ENCODE measurements around the gene GUK1. TPM values are rescaled to one million over a fixed set of nuclear protein-coding genes. Genes with fewer than 3 reads are reported as not detected.

GUK1 gene
- total RNA-seq, 1 donor, result 367 TPM

DNA sequence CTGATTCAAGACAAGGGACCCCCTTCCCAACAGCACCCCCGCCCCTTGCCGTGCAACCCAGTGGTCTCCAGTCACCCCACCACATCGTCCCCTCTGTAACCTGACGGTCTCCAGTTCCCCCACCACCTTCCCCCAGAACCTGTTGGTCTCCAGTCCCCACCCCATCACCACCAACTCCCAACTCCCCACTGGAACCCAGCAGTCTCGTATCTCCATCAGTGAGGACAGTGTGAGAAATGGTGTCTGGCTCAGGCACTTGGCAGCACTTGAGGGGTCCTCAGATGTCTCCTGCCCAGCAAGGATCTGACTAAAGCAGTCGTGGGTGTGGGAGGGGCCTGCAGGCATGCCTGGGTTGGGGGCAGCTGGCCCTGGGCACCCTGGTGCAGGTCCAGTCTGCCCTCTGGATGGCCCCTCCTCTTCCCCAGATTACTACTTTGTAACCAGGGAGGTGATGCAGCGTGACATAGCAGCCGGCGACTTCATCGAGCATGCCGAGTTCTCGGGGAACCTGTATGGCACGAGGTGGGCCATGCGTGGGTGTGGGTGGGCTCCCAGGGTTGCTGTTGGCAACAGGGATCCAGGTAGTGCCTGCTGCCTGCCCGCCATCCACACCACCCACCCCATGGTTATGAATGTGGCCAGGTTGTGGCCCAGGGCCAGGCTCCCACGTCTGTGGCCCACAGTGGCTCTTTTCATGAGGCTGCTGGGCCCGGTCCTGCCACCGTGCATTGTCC, 6.5 kb downstream of the GUK1 start:
- TF ChIP-seq, protein P1, sequence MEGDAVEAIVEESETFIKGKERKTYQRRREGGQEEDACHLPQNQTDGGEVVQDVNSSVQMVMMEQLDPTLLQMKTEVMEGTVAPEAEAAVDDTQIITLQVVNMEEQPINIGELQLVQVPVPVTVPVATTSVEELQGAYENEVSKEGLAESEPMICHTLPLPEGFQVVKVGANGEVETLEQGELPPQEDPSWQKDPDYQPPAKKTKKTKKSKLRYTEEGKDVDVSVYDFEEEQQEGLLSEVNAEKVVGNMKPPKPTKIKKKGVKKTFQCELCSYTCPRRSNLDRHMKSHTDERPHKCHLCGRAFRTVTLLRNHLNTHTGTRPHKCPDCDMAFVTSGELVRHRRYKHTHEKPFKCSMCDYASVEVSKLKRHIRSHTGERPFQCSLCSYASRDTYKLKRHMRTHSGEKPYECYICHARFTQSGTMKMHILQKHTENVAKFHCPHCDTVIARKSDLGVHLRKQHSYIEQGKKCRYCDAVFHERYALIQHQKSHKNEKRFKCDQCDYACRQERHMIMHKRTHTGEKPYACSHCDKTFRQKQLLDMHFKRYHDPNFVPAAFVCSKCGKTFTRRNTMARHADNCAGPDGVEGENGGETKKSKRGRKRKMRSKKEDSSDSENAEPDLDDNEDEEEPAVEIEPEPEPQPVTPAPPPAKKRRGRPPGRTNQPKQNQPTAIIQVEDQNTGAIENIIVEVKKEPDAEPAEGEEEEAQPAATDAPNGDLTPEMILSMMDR (IDR thresholded peaks at IDR 0.05; ENCODE audit: insufficient read depth, low read depth, low read length), result no peak
- DNase-seq (ENCODE audit: low read depth), result no peak

DNA sequence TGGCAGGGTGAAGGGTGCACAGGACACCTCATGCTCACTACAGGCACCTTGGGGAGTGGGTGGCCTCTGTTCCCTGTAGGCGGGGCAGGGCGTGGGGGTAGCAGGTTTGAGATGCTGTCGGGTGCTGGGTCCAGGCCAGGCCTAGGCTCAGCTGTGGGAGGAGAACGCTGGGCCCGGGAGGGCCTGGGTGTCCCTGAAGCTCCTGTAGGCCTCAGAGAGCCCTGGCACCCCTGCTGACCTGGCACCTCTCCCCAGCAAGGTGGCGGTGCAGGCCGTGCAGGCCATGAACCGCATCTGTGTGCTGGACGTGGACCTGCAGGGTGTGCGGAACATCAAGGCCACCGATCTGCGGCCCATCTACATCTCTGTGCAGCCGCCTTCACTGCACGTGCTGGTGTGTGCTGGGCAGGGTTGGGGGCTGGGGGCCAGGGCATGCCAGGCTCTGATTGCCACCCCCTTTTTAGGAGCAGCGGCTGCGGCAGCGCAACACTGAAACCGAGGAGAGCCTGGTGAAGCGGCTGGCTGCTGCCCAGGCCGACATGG, 7.1 kb downstream of the GUK1 start:
- TF ChIP-seq, protein P1 (IDR thresholded peaks at IDR 0.05; ENCODE audit: insufficient read depth, low read depth, low read length), result no peak
- no peak overlapping the region for H3K4me3 ChIP-seq (ENCODE audit: low read depth, low read length)
- DNase-seq (ENCODE audit: low read depth), result no peak

More for the DNA sequence above, 6.5 kb downstream of the GUK1 start:
- no peak overlapping the region for H3K4me3 ChIP-seq (ENCODE audit: low read depth, low read length)

DNA sequence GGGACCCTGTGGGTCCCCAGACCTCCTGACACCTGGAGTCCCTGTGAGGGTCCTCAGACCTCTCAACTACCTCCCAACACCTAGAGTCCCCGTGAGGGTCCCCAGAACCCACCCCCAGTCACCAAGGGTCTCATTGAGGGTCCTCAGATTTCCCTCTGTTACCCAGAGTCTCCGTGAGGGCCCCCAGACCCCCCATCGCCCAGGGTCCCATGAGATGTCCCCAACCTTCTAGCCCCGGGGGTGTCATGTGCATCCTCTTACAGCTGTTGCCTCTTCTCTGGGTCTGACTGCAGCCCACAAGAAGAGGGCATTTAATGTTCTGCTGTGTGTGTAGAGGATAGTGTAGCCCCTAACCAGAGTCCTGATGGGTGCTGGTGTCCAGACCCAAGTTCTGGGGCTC, 7.7 kb downstream of the GUK1 start:
- TF ChIP-seq, protein P1 (IDR thresholded peaks at IDR 0.05; ENCODE audit: insufficient read depth, low read depth, low read length), result no peak

DNA sequence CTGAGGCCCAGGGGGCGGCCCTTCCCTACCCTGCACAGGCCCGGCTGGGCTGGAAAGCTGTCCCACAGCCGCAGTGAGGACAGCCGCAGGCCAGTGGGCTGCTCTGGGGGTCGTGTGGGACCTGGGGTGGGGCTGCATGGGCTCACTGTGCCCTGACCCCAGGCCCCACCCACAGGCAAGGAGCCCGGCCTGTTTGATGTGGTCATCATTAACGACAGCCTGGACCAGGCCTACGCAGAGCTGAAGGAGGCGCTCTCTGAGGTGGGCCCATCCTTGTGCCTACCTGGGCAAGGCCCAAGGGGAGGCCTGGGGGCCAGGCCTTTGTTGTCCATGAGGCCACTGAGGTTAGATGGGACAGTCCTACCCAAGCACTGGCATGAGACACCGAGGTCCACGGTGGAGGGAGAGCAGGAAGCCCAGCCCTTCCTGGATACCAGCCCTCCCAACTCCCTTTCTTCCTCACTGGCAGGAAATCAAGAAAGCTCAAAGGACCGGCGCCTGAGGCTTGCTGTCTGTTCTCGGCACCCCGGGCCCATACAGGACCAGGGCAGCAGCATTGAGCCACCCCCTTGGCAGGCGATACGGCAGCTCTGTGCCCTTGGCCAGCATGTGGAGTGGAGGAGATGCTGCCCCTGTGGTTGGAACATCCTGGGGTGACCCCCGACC, 8.2 kb downstream of the GUK1 start:
- TF ChIP-seq, protein P1 (IDR thresholded peaks at IDR 0.05; ENCODE audit: insufficient read depth, low read depth, low read length), result no peak
- DNase-seq (ENCODE audit: low read depth), result no peak
- H3K4me3 ChIP-seq (ENCODE audit: low read depth, low read length), result no peak overlapping the region

More for the DNA sequence above, 7.7 kb downstream of the GUK1 start:
- no peak for DNase-seq (ENCODE audit: low read depth)
- H3K4me3 ChIP-seq (ENCODE audit: low read depth, low read length), result no peak overlapping the region

DNA sequence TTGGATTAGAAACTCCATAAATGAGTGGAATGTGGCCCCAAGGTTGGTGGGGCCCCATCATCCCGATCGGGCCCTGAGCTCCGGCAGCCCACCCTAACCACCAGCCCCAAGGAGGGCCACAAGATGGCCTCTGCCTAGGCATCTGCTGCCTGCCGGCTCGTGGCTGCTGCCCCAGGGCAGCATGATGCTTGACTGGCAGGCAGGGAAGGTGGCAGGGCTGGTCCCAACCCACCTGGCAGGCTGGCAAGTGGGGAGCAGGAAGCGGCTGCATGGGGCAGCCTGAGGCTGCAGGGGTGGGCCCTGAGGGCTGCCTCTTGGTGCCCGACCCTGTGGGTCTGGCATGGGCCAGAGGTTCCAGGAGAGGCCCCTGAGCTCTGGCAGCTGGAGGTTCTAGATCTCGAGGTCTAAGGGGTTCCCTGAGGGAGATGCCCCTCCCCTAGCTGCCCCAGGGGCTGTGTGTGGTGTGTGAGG, 8.9 kb downstream of the GUK1 start:
- H3K4me3 ChIP-seq (ENCODE audit: low read depth, low read length), result no peak overlapping the region
- TF ChIP-seq, protein P1 (IDR thresholded peaks at IDR 0.05; ENCODE audit: insufficient read depth, low read depth, low read length), result no peak
- no peak for DNase-seq (ENCODE audit: low read depth)

DNA sequence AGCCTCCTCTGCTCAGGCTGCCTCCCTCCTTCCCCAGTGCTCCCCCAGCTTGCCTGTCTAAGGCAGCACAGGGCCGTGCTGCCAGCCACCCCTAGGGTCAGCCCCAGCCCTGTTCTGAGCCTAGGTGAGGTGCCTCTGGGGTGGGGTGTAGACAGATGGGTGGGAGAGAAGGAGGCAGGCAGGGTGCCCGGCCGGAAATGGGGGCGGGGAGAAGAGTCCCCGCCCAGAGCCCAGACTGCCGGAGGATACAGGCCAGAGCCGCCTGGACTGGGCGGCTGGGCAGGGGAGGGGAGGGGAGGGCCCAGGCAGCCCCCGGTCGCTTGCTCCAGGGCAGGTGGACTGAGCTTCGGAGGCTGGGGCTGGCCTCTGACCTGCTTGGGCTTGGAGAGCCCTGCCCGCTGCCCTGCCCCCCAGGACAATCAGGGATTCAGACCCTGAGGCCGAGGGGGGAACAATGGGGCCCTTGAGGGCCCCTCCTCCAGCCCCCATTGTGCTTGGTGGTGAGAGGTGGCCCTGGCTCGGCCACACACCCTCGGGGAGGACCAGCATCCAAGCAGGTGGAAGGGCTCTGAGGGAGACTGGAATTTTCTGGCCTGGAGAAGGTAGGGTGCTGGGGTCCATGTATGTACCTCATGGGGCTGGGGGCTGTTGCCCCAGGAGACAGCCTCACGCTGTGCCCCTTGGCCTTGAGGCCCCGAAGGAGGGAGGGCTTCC, 9.5 kb downstream of the GUK1 start, which contains the start of gene GJC2:
TSS of gene GJC2 (plus strand) at position 525 of the 714 bp plus-strand sequence. CDS start 7,829 bp downstream, outside the sequence.
- TF ChIP-seq, protein P1 (IDR thresholded peaks at IDR 0.05; ENCODE audit: insufficient read depth, low read depth, low read length), result no peak
- peak; percentile 52 for DNase-seq (ENCODE audit: low read depth)
- peak within 1 kb of the TSS; percentile 25 for H3K4me3 ChIP-seq (ENCODE audit: low read depth, low read length)
